Skeletal muscle tissue (tissue), 5 donors: Measurements from ENCODE around the gene GNE. TPM values are rescaled to one million over a fixed set of nuclear protein-coding genes. Genes with fewer than 3 reads are reported as not detected.

Source experiments
- H3K27ac ChIP-seq: one replicate; pipeline ENCODE4 v1.7.0; 2013; ENCODE audit warnings: mild to moderate bottlenecking, low read depth, low read length, inconsistent platforms
- H3K27me3 ChIP-seq, 3 donors: one replicate each; pipeline ENCODE4 v1.7.0; 2013; ENCODE audit warnings: low read length in 3 of 3; ENCODE audit not compliant: control insufficient read depth in 3 of 3, insufficient read depth in 3 of 3
- H3K36me3 ChIP-seq, 3 donors: one replicate each; pipeline ENCODE4 v1.7.0; 2013; ENCODE audit warnings: low read length in 3 of 3; ENCODE audit not compliant: control insufficient read depth in 3 of 3, insufficient read depth in 3 of 3
- H3K4me1 ChIP-seq, 3 donors: one replicate each; pipeline ENCODE4 v1.7.0; 2013; ENCODE audit warnings: low read length in 3 of 3, mild to moderate bottlenecking in 3 of 3; ENCODE audit not compliant: control insufficient read depth in 3 of 3, insufficient read depth in 3 of 3
- H3K4me3 ChIP-seq, 3 donors: one replicate each; pipeline ENCODE4 v1.7.0; 2013; ENCODE audit warnings: low read length in 3 of 3
- H3K9ac ChIP-seq, 3 donors: one replicate each; pipeline ENCODE4 v1.7.0; 2013; ENCODE audit warnings: low read length in 3 of 3, mild to moderate bottlenecking in 3 of 3, moderate library complexity in 2 of 3, low read depth in 1 of 3
- H3K9me3 ChIP-seq, 3 donors: one replicate each; pipeline ENCODE4 v1.7.0; 2013; ENCODE audit warnings: low read length in 3 of 3; ENCODE audit not compliant: control insufficient read depth in 3 of 3
- small RNA-seq: library from RNA; depleted of rRNA; stranded (forward); fragments of <200 nt; gene quantifications from one replicate; pipeline ENCODE3, GENCODE V24; 2014
- total RNA-seq: library from RNA; depleted of rRNA; stranded (reverse); fragments of >200 nt; gene quantifications from one replicate; pipeline ENCODE4 v1.2.3, GENCODE V29; 2014
- donor health status: Osteomylitis.

GNE gene
- total RNA-seq, 1 donor from 2014 or later, result 15.1 TPM

- peak overlapping the region in 1 of 3 donors; percentile 60 for H3K9ac ChIP-seq
- H3K4me3 ChIP-seq, result peak overlapping the region; percentile 54 to 68 (median 58)
- H3K9me3 ChIP-seq, result no peaks in the 10 kb centered on the region
- peak overlapping the region; percentile 44 for H3K27ac ChIP-seq
- H3K27me3 ChIP-seq, result peaks cover 7 to 18% (median 14%) of the 10 kb centered on the region in 3 donors
- H3K36me3 ChIP-seq, result no peaks in the 10 kb centered on the region
- H3K4me1 ChIP-seq, result peaks cover 5 to 16% (median 14%) of the 10 kb centered on the region in 3 donors
Observed at GRCh38 chr9:36166168-36166927, 91.9 kb downstream of the GNE start.

- Histone ChIP-seq H3K27me3 (peaks cover 7 to 18% (median 14%) of the 10 kb centered on the region in 3 donors), H3K36me3 (no peaks in the 10 kb centered on the region), H3K9ac (no peak overlapping the region), H3K27ac (peak overlapping the region; percentile 44), H3K4me3 (peak overlapping the region; percentile 41 to 68 (median 54)), H3K9me3 (no peaks in the 10 kb centered on the region), H3K4me1 (peaks cover 5 to 16% (median 14%) of the 10 kb centered on the region in 3 donors)
Observed at GRCh38 chr9:36165826-36166167, 92.5 kb downstream of the GNE start.

- H3K27me3 ChIP-seq, result peaks cover 7 to 18% (median 14%) of the 10 kb centered on the region in 3 donors
- peak overlapping the region; percentile 79 for H3K27ac ChIP-seq
- H3K4me1 ChIP-seq, result peaks cover 5 to 16% (median 14%) of the 10 kb centered on the region in 3 donors
- no peak overlapping the region for H3K4me3 ChIP-seq
- H3K9ac ChIP-seq, result peak overlapping the region in 1 of 3 donors; percentile 6
- no peaks in the 10 kb centered on the region for H3K9me3 ChIP-seq
- no peaks in the 10 kb centered on the region for H3K36me3 ChIP-seq
Observed at GRCh38 chr9:36164989-36165388, 93.3 kb downstream of the GNE start.

Small RNAs within 50 kb of the gene (small RNA-seq; reads per million reads assigned to genes)
- gene RNU4-53P, result not detected

Other genes with a start within 250 kb of the GNE start
- gene RECK, start 221.5 kb downstream of the GNE start, total RNA-seq, result 14.6 TPM
- gene GLIPR2, start 121.7 kb downstream of the GNE start, total RNA-seq, result 69.4 TPM
- gene CCIN, start 89.1 kb downstream of the GNE start, total RNA-seq, result 1.0 TPM
- 114 TPM for gene CLTA, start 67.5 kb downstream of the GNE start, total RNA-seq
- gene RNF38, start 141.8 kb upstream of the GNE start, total RNA-seq, result 16.7 TPM